Left ventricle myocardium superior (tissue), 1 donor: ENCODE results near the gene PSMA2. TPM values are rescaled to one million over a fixed set of nuclear protein-coding genes. Genes with fewer than 3 reads are reported as not detected.

ENCODE experiments used
- ATAC-seq: fragments of 200-7000 bp; cut with Tn5 transposase; one replicate; pipeline ENCODE4 v1.9.1; 2020; ENCODE audit warnings: mild to moderate bottlenecking, moderate library complexity
- DNase-seq: peaks from one replicate; pipeline ENCODE4 v3.0.0-alpha.2; 2020
- intact Hi-C: fragments of 100-400 bp; cut with micrococcal nuclease; formaldehyde crosslinking; loops from one replicate; pipeline ENCODE4 v1.11.0; 2022
- total RNA-seq: library from RNA; stranded (reverse); fragmentation: NEBNext Ultra II Directional; extraction: Animal tissue kit (Norgen Biotek cat#: 25700); gene quantifications from one replicate; pipeline ENCODE4 v1.2.1, GENCODE V29; 2021
- donor health status: DM: no; HTN: yes; CAD: no; lungs with severe emphysema.

The PSMA2 gene
- total RNA-seq, 1 donor from 2014 or later = 90.1 TPM

GRCh38 chr7:42945821-42946626 is 14.1 kb upstream of the PSMA2 start:
- intact Hi-C loops = no loop called here
- DNase-seq (no peak), ATAC-seq (peak; percentile 19)

- DNase-seq = peak; percentile 87
- peak; percentile 60 for ATAC-seq
- intact Hi-C loops = loop anchor here (5.0 kb wide), 1 partner anchor 321 kb away; no protein-coding TSS in a partner anchor
Measured at GRCh38 chr7:42940985-42941847, 9.2 kb upstream of the PSMA2 start.

GRCh38 chr7:42939457-42940240 is 7.7 kb upstream of the PSMA2 start:
- DNase-seq = no peak
- intact Hi-C loops = loop anchor here (5.0 to 10.0 kb wide), 2 partner anchors 323 to 785 kb away; partner anchors contain the start of gene COA1
- ATAC-seq = no peak

GRCh38 chr7:42935861-42936260 is 3.9 kb upstream of the PSMA2 start:
- no peak for DNase-seq
- no peak for ATAC-seq
- intact Hi-C loops = loop anchor here (10.0 kb wide), 1 partner anchor 789 kb away; the partner anchor contains the start of gene COA1

GRCh38 chr7:42934291-42934690 is 2.3 kb upstream of the PSMA2 start:
- DNase-seq (no peak), ATAC-seq (no peak)
- intact Hi-C loops = loop anchor here (10.0 kb wide), 1 partner anchor 791 kb away; the partner anchor contains the start of gene COA1

GRCh38 chr7:42932811-42933591 is 1.0 kb upstream of the PSMA2 start:
- DNase-seq (no peak), ATAC-seq (peak; percentile 49)
- intact Hi-C loops = loop anchor here (10.0 kb wide), 1 partner anchor 792 kb away; the partner anchor contains the start of gene COA1

GRCh38 chr7:42931447-42931833 is 534 bp downstream of the PSMA2 start:
- DNase-seq (no peak), ATAC-seq (no peak)
- intact Hi-C loops = loop anchor here (10.0 kb wide), 1 partner anchor 793 kb away; the partner anchor contains the start of gene COA1

- ATAC-seq = no peak
- DNase-seq = no peak
- intact Hi-C loops = loop anchor here (10.0 kb wide), 1 partner anchor 794 kb away; the partner anchor contains the start of gene COA1
Measured at GRCh38 chr7:42930889-42931288, 1.1 kb downstream of the PSMA2 start.

GRCh38 chr7:42929449-42929848 is 2.5 kb downstream of the PSMA2 start:
- intact Hi-C loops = no loop called here
- no peak for DNase-seq
- no peak for ATAC-seq

- intact Hi-C loops = no loop called here
- DNase-seq = no peak
- ATAC-seq = no peak
Measured at GRCh38 chr7:42928754-42929153, 3.2 kb downstream of the PSMA2 start.

GRCh38 chr7:42926204-42926603 is 5.8 kb downstream of the PSMA2 start:
- DNase-seq (no peak), ATAC-seq (no peak)
- intact Hi-C loops = no loop called here

- ATAC-seq (no peak), DNase-seq (no peak)
- intact Hi-C loops = no loop called here
Measured at GRCh38 chr7:42925630-42926029, 6.3 kb downstream of the PSMA2 start.

GRCh38 chr7:42924223-42924838 is 7.6 kb downstream of the PSMA2 start:
- intact Hi-C loops = no loop called here
- no peak for DNase-seq
- ATAC-seq = no peak

GRCh38 chr7:42922017-42922753 is 9.8 kb downstream of the PSMA2 start:
- intact Hi-C loops = no loop called here
- ATAC-seq = no peak
- DNase-seq = no peak

GRCh38 chr7:42915356-42915755 is 16.6 kb downstream of the PSMA2 start:
- intact Hi-C loops = no loop called here
- ATAC-seq = no peak
- no peak for DNase-seq

GRCh38 chr7:42914421-42915045 is 17.4 kb downstream of the PSMA2 start:
- DNase-seq = no peak
- ATAC-seq = no peak
- intact Hi-C loops = no loop called here

- ATAC-seq (no peak), DNase-seq (no peak)
- intact Hi-C loops = no loop called here
Measured at GRCh38 chr7:42914009-42914408, 18.0 kb downstream of the PSMA2 start.
